T-helper 2 cell treated with Interferon-gamma antibody and Interleukin-4, amounts not matched to agents 5 μg/mL and 100 μg/mL, for 36 hours (primary cell): ENCODE data around the gene PTHLH.

Source experiments
- DNase-seq: peaks from one replicate; pipeline ENCODE4 v3.0.0; 2021; ENCODE audit warnings: low spot score
- H3K27ac Mint-ChIP-seq: one replicate; pipeline ENCODE4 v1.8.0; 2021; ENCODE audit warnings: mild to moderate bottlenecking, mixed read lengths
- H3K27me3 Mint-ChIP-seq: one replicate; pipeline ENCODE4 v1.8.0; 2021; ENCODE audit warnings: low read depth, mixed read lengths
- H3K36me3 Mint-ChIP-seq: one replicate; pipeline ENCODE4 v1.8.0; 2021; ENCODE audit warnings: low read depth, mixed read lengths
- H3K4me1 Mint-ChIP-seq: one replicate; pipeline ENCODE4 v1.8.0; 2021; ENCODE audit warnings: low read depth, mixed read lengths
- H3K4me3 Mint-ChIP-seq: one replicate; pipeline ENCODE4 v1.8.0; 2022; ENCODE audit warnings: mild to moderate bottlenecking, moderate library complexity, mixed read lengths
- H3K9me3 Mint-ChIP-seq: one replicate; pipeline ENCODE4 v1.8.0; 2021; ENCODE audit warnings: mixed read lengths

Gene PTHLH

DNA sequence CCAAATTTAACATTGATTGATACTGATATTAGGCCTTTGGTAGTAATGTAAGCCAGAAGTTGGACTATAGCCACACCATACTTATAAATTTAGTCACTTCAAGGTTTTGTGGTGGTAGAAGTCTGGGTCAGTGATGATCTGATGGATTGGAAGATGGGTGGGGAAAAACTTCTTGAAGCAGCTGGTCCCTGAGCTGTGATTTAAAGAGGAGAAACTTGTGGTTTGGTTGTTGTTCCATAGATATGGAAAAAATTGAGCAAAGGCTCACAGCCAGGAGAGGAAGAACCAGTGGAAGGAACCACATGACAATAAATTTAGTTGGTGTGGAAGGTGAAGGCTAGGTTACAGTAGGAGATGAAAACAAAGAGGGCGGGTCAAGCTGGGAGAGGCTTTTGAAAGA lies 26.1 kb downstream of the PTHLH start:
- Mint-ChIP-seq H3K27me3 (peaks cover 12% of the 10 kb centered on the region), H3K9me3 (no peaks in the 10 kb centered on the region), H3K4me3 (no peak overlapping the region), H3K27ac (no peak overlapping the region), H3K36me3 (no peaks in the 10 kb centered on the region), H3K4me1 (peaks cover 2% of the 10 kb centered on the region)
- no peak for DNase-seq

- DNase-seq, result peak; percentile 47
- no peaks in the 10 kb centered on the region for H3K36me3 Mint-ChIP-seq
- no peaks in the 10 kb centered on the region for H3K4me1 Mint-ChIP-seq
- H3K9me3 Mint-ChIP-seq, result no peaks in the 10 kb centered on the region
- peaks cover 16% of the 10 kb centered on the region for H3K27me3 Mint-ChIP-seq
- H3K27ac Mint-ChIP-seq, result no peak overlapping the region
- no peak overlapping the region for H3K4me3 Mint-ChIP-seq
These were observed 31.7 kb downstream of the PTHLH start for GRCh38 chr12:27940756-27941402.

DNA sequence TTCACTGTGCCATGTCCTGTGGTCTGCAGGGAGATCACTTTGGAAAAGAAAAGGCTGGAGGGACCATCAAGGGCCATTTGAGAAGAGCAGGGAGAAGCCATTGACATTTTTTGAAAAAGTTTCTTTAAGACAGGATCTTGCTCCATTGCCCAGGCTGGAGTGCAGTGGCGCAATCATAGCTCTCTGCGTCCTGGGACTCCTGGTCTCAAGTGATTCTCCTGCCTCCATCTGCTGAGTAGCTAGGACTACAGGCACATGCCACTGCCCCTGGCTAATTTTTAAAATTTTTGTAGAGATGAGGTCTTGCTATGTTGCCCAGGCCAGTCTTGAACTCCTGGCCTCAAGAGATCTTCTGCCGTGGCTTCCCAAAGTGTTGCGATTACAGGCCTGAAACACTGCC lies 32.3 kb downstream of the PTHLH start:
- no peak for DNase-seq
- H3K27ac Mint-ChIP-seq, result no peak overlapping the region
- H3K9me3 Mint-ChIP-seq, result no peaks in the 10 kb centered on the region
- peaks cover 16% of the 10 kb centered on the region for H3K27me3 Mint-ChIP-seq
- no peak overlapping the region for H3K4me3 Mint-ChIP-seq
- H3K36me3 Mint-ChIP-seq, result no peaks in the 10 kb centered on the region
- no peaks in the 10 kb centered on the region for H3K4me1 Mint-ChIP-seq

GRCh38 chr12:27937768-27938167 lies 34.8 kb downstream of the PTHLH start:
- no peaks in the 10 kb centered on the region for H3K9me3 Mint-ChIP-seq
- no peak overlapping the region for H3K27ac Mint-ChIP-seq
- no peak for DNase-seq
- H3K27me3 Mint-ChIP-seq, result peaks cover 14% of the 10 kb centered on the region
- no peak overlapping the region for H3K4me3 Mint-ChIP-seq
- H3K4me1 Mint-ChIP-seq, result no peaks in the 10 kb centered on the region
- H3K36me3 Mint-ChIP-seq, result no peaks in the 10 kb centered on the region

GRCh38 chr12:27936196-27936595 lies 36.3 kb downstream of the PTHLH start:
- Mint-ChIP-seq H3K9me3 (no peaks in the 10 kb centered on the region), H3K4me3 (no peak overlapping the region), H3K4me1 (peaks cover 3% of the 10 kb centered on the region), H3K36me3 (no peaks in the 10 kb centered on the region), H3K27me3 (peaks cover 11% of the 10 kb centered on the region), H3K27ac (no peak overlapping the region)
- DNase-seq, result no peak

DNA sequence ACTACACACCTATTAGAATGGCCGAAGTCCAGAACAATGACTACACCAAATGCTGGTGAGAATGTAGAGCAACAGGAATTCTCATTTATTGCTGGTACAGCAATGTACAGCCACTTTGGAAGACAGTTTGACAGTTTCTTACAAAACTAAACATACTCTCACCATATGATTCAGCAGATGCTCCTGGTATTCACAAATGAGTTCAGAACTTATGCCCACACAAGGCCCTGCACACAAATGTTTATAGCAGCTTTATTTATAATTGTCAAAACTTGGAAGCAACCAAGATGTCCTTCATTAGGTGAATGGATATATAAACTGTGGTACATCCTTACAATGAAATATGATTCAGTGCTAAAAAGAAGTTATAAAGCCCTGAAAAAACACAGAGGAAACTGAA lies 38.3 kb downstream of the PTHLH start:
- H3K36me3 Mint-ChIP-seq, result no peaks in the 10 kb centered on the region
- no peak for DNase-seq
- H3K27me3 Mint-ChIP-seq, result peaks cover 15% of the 10 kb centered on the region
- H3K27ac Mint-ChIP-seq, result no peak overlapping the region
- peaks cover 3% of the 10 kb centered on the region for H3K4me1 Mint-ChIP-seq
- no peak overlapping the region for H3K4me3 Mint-ChIP-seq
- H3K9me3 Mint-ChIP-seq, result no peaks in the 10 kb centered on the region

- no peaks in the 10 kb centered on the region for H3K9me3 Mint-ChIP-seq
- H3K4me1 Mint-ChIP-seq, result peaks cover 3% of the 10 kb centered on the region
- H3K36me3 Mint-ChIP-seq, result no peaks in the 10 kb centered on the region
- H3K4me3 Mint-ChIP-seq, result no peak overlapping the region
- DNase-seq, result no peak
- H3K27ac Mint-ChIP-seq, result no peak overlapping the region
- peaks cover 15% of the 10 kb centered on the region for H3K27me3 Mint-ChIP-seq
These were observed 41.1 kb downstream of the PTHLH start for GRCh38 chr12:27931390-27931789.

- peaks cover 3% of the 10 kb centered on the region for H3K4me1 Mint-ChIP-seq
- peaks cover 11% of the 10 kb centered on the region for H3K27me3 Mint-ChIP-seq
- H3K36me3 Mint-ChIP-seq, result no peaks in the 10 kb centered on the region
- no peak overlapping the region for H3K4me3 Mint-ChIP-seq
- DNase-seq, result no peak
- no peak overlapping the region for H3K27ac Mint-ChIP-seq
- H3K9me3 Mint-ChIP-seq, result no peaks in the 10 kb centered on the region
These were observed 45.2 kb downstream of the PTHLH start for GRCh38 chr12:27927347-27927746.

DNA sequence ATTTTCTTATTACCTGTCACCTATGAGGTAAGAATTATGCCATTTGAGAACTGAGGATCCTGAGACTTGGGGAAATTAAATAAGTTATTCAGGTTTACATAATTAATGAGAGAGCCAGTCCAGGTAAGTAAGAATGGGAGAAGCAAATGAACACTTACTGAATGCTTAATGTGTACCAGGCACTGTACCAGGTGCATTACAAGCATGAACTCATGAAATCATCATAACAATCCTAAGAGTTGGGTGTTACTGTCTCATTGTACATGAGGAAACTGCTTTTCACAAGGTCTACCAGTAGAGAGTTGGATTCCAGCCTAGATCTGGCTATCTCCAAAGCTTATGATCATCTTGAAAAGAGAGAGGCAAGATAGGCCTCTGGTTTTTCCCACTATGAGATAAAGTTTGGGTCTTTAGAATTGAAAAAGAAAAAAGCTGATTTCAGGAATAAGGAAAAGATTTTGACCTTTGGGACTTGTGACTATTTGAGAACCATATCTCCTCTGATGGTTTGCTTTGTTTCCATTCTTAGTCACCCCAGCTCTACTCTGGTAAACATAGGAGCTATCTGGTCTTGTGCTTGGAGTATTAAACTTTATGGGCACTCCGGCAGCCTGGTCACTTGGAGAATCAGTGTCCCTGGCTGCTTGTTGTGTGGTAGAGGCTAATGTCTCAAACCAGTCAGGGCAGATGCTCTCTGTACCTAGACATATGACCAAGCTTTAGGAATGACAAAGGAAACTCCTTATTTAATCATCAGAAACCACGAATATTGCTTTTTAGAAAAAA lies 48.0 kb downstream of the PTHLH start:
- H3K4me1 Mint-ChIP-seq, result no peaks in the 10 kb centered on the region
- H3K9me3 Mint-ChIP-seq, result no peaks in the 10 kb centered on the region
- no peak overlapping the region for H3K27ac Mint-ChIP-seq
- H3K4me3 Mint-ChIP-seq, result no peak overlapping the region
- H3K36me3 Mint-ChIP-seq, result no peaks in the 10 kb centered on the region
- peaks cover 8% of the 10 kb centered on the region for H3K27me3 Mint-ChIP-seq
- DNase-seq, result no peak

- DNase-seq, result no peak
- Mint-ChIP-seq H3K4me1 (no peaks in the 10 kb centered on the region), H3K27ac (no peak overlapping the region), H3K27me3 (peaks cover 4% of the 10 kb centered on the region), H3K9me3 (no peaks in the 10 kb centered on the region), H3K36me3 (no peaks in the 10 kb centered on the region), H3K4me3 (no peak overlapping the region)
These were observed 49.9 kb downstream of the PTHLH start for GRCh38 chr12:27922531-27923139.

DNA sequence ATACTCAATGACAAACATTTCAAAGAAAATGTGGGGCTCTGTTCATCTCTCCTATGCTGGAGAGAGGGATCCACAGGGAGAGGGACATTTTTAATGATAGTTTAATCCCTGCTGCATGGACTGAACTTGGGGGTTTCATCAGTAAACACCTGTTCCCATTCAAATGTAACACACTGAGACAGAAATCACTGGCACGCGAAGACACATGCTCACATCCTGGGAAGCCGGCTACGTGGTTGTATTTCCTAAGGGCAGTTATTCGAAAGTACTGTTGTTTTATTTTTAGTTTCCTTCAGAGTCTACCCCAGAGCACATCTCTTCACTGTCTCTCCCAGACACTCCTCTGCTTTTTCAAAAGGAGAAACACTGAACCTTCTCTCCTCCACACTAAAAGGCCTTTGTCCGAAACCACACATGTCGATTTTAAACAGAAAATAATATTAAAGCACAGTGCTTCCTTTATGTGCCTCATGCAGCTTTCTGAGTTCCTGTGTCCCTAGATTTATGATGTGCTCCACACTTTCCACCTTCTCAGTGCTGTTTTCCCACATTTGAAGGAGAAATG lies 52.8 kb downstream of the PTHLH start:
- no peaks in the 10 kb centered on the region for H3K4me1 Mint-ChIP-seq
- no peak overlapping the region for H3K27ac Mint-ChIP-seq
- no peak overlapping the region for H3K4me3 Mint-ChIP-seq
- no peak for DNase-seq
- H3K36me3 Mint-ChIP-seq, result no peaks in the 10 kb centered on the region
- H3K27me3 Mint-ChIP-seq, result peaks cover 6% of the 10 kb centered on the region
- no peaks in the 10 kb centered on the region for H3K9me3 Mint-ChIP-seq

GRCh38 chr12:27915536-27915935 lies 57.0 kb downstream of the PTHLH start:
- H3K36me3 Mint-ChIP-seq, result no peaks in the 10 kb centered on the region
- no peak for DNase-seq
- H3K9me3 Mint-ChIP-seq, result no peaks in the 10 kb centered on the region
- H3K27ac Mint-ChIP-seq, result no peak overlapping the region
- H3K4me3 Mint-ChIP-seq, result no peak overlapping the region
- H3K27me3 Mint-ChIP-seq, result peaks cover 12% of the 10 kb centered on the region
- no peaks in the 10 kb centered on the region for H3K4me1 Mint-ChIP-seq

DNA sequence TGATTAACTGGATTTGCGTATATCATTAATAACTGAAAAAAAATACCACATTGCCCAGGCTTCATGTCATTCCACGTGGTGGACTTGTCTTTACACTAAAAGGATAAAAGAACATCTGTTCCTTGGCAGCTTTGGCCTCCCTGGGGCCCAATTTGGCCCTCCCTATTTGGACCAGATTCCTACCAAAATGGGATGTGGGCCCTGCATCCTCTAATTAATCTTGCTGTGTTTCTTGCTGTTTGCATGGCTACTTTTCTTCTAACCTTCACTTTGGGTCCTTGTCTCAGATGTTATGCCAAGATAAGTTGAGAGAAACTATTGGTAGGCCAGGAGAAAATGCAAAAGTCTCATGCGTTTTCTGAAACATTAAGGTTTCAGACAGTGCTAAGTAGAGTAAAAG lies 57.5 kb downstream of the PTHLH start:
- Mint-ChIP-seq H3K9me3 (no peaks in the 10 kb centered on the region), H3K4me3 (no peak overlapping the region), H3K27me3 (peaks cover 12% of the 10 kb centered on the region), H3K27ac (no peak overlapping the region), H3K4me1 (no peaks in the 10 kb centered on the region), H3K36me3 (no peaks in the 10 kb centered on the region)
- DNase-seq, result no peak

GRCh38 chr12:27913999-27914614 lies 58.4 kb downstream of the PTHLH start:
- no peak for DNase-seq
- H3K4me3 Mint-ChIP-seq, result no peak overlapping the region
- H3K27ac Mint-ChIP-seq, result no peak overlapping the region
- H3K9me3 Mint-ChIP-seq, result no peaks in the 10 kb centered on the region
- no peaks in the 10 kb centered on the region for H3K36me3 Mint-ChIP-seq
- H3K27me3 Mint-ChIP-seq, result peaks cover 12% of the 10 kb centered on the region
- H3K4me1 Mint-ChIP-seq, result no peaks in the 10 kb centered on the region
